Head of caudate nucleus (tissue), 42 donors: ENCODE results near the gene PRKCE.

Source experiments
- DNase-seq, 42 donors: peaks; one replicate each; pipeline versions ENCODE4 v3.0.0 to v3.0.0-alpha.2; 2020 to 2021; ENCODE audit warnings: mixed read lengths in 7 of 42
- intact Hi-C: fragments of 100-400 bp; cut with DNase I; formaldehyde crosslinking; loops from one replicate; pipeline ENCODE4 v1.15.0; 2022

Gene PRKCE

GRCh38 chr2:45782986-45783385, 131.5 kb downstream of the PRKCE start:
- intact Hi-C loops: no loop called here
- peak in 32 of 42 donors; percentile 13 to 74 (median 40) for DNase-seq

DNA sequence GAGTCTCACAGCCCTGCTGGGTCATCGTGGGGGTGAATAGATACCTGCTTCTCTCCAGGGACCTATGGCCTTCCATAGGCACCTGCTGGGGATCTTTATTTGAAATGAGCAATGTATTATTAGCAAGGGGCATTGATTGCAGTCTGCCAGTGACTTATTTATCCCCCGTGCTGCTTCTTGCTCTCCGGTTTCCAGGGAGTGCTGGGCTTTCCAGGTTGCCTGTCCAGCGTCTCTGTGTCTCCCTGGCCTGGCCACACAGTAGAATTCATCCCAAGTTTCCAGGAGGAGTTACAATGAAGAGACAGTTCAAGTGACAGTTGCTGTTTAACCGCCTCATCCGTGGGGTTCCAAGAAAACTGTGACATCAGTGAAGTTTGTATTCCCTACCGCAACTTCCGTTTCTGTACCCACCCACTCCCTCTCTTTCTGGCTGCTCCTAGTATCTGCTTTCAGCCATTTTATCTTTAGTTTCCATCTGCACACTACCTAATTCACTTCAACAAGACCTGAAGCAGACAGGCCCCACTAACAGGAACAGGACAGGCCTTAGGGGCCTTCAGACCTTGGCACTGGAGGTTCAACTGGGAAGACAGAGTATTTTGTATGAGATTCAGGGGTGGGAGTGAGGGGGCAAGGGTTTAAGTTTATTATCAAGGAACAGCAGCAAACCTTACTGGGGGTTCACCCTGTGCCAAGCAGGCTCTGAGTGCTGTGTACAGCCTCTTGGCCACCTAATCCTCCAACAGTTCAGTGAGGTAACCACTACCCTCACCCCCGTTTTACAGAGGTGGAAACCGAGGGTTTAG, 134.8 kb downstream of the PRKCE start:
- intact Hi-C loops: no loop called here

DNA sequence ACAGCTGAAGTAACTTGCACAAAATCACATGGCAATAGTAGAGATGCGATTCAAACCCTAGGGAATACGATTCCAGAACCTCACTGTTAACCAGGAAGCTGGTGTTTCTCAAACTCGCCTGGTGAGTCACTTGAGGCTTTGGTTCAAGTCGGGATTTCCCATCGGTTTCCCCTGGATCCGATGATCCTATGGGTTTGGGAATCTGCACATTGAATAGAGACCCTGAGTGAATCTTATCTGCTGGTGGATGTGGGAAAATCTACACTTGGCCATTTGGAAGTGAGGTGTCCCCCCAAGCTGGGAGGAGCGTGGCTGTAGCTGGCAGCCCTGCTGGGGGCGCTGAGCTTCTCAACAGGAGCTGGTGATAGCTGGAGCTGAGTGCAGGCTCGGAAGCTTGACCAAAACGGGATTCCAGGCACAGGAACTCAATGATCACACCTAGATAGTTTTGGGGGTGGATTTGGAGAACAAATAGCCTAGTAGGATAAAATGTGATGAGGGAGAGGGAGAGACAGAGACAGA, 135.4 kb downstream of the PRKCE start:
- intact Hi-C loops: no loop called here

More for the DNA sequence above, 134.8 kb downstream of the PRKCE start:
- peak in 1 of 42 donors; percentile 12 for DNase-seq

DNA sequence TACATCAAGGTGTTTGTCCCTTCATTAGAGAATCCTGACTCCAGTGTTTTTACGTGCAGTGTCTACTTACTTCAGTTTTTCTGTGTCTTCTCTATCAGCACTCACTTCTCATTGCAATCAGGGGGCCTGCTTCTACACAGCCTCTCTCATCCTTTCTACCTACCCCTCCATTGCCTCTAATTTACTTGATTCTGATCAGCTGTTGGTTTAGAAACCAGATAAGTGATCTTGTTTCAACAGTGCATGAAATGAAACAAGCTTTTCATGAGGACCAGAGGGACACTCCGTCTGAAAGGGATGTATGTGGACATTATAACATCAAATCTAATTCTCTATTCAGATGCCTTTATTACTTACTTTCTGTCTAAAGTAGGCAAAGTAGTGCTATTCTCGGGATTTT, 136.9 kb downstream of the PRKCE start:
- no peak for DNase-seq

More for the DNA sequence above, 135.4 kb downstream of the PRKCE start:
- DNase-seq: no peak

GRCh38 chr2:45789317-45789716, 137.8 kb downstream of the PRKCE start:
- intact Hi-C loops: no loop called here
- no peak for DNase-seq

More for the DNA sequence above, 136.9 kb downstream of the PRKCE start:
- intact Hi-C loops: no loop called here

DNA sequence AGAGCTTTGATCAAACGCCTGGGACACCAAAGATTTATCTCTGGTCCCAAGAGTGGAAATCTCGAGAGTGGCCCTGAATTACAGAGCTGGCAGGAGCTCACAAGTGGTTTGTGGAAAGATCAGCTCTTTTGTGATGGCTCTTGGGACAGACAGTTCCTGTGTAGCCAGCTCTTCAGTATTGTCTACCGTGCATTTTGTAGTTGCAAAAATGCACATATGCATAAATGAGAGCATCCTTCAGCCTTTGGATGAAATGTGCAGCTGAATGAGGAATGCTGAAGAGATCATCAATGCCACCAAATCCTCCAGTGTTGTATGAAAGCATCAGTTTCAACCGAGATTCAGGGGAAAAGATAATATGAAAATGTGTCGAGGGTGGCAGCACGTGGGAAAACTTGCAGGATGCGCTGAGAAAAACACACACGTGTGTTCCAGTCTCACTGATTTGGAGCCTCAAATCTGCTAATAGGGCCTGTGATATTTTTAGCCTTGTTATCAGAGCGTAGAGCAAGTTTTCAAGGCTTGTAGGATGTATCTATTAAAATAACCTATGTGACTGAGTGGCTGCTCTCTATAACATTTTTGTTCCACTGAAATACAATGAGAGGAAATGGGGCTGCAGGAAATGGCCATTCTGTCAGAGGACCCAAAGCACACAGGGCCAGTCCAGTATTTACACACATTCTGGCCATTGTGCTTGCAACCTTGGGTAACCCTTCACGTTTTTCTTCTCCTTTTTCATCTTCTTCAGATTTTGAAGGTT, 138.7 kb downstream of the PRKCE start:
- peak in 7 of 42 donors; percentile 19 to 52 (median 28) for DNase-seq
- intact Hi-C loops: loop anchor here (5.0 kb wide), 1 partner anchor 52 kb away; no protein-coding TSS in a partner anchor

DNA sequence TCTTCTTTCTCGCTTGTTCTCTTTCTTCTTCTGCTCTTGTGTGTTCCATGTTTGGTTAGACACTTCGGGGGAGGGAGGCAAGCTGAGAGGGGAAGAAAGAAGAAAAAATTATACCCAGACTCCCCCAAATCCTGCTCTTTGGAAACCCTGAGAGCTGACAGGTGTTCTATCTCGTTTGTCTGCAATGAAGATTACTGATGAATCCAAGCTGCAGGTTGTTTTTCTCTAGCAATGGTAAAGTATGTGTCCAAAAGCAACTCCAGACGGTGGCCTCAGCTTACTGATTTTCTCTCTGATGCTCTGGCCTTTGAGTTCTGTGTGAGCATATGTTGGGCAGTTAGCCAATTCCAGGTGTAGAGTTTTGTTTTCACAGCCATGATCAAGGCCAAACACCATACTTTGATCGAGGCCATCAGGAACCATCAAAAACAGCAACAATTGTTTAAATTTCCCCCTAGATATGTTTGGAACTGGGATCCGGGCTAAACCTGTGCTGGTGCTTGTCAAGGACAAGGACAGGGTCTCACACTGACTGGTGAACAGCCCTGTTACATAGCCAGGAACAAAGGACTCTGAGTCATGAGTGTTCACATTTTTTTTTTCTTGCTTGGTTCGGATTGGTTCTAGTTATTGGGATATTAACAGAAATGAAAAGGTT, 142.0 kb downstream of the PRKCE start:
- intact Hi-C loops: loop anchor here (5.0 kb wide), 1 partner anchor 49 kb away; no protein-coding TSS in a partner anchor
- no peak for DNase-seq

GRCh38 chr2:45794134-45794617, 142.7 kb downstream of the PRKCE start:
- DNase-seq: no peak
- intact Hi-C loops: loop anchor here (5.0 kb wide), 1 partner anchor 48 kb away; no protein-coding TSS in a partner anchor

GRCh38 chr2:45796500-45796899, 145.0 kb downstream of the PRKCE start:
- intact Hi-C loops: no loop called here

DNA sequence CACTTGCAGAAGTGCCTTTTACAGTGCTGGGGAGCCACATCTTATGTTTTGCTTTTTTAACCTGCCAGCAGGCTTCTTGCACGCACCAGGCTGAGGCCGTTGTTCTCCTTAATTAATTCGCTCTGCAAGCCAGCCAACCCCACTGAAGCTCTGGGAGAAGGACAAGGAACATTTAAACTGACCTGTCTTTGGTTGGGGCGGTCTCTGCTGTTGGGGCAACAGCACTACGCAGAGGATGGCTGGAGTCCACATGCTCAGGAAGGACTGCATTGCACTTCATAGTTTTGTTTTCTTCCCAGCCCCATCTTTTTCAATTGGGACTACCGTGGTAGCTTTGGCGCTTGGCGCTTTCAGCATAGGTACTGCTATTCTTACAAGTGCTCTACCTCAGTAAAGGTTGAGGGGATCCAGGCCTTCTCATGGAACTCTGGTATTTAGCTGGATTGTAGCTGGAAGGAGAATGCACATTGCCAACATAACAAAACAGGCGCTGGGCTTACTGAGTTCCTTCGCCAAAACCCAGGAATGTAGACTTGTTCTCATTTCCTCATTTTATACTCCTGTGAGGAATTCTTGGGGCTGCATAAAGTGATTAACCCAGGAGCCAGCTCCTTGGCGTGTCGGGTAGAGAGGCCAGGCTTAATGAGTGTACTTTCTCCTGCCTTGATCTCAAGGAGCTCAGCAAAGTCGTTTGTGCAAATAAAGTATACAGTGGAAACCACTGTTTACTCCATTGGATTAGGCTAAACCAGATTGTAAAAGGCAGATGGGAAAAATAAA, 146.2 kb downstream of the PRKCE start:
- intact Hi-C loops: no loop called here
- DNase-seq: no peak

More at GRCh38 chr2:45796500-45796899, 145.0 kb downstream of the PRKCE start:
- DNase-seq: no peak

DNA sequence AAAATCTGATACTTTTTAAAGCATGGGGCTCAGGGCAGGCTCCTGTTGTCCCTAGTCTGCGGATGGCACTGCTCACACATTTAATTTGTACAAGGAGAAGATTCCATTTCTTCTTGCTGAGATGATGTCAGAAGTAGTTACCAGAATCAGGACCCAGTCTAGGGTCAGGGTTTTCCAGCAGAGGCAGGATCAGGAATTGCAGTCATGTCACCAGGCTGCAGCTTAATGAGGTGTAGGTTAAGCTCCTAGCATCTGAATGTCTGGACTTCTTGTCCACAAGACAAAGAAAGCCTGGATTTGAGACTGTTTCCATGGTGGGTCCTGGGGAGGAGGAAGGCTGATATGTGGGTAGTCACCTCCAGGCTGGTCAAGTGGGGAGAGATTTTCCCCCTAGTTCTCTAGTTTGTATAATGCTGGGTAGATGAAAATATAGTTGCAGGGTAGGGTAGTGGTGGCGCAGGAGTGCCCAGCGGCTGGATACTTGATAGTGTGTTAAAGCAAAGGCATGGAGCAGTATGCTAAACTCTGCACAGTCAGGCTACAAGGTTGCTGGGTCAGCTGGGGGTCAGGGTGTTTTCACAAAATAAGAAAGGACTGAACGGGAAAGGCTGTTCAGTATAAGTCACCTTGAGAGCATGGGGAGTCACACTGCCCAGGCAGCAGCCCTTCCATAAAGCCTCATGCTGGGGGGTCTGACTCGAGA, 148.4 kb downstream of the PRKCE start:
- DNase-seq: no peak
- intact Hi-C loops: no loop called here

DNA sequence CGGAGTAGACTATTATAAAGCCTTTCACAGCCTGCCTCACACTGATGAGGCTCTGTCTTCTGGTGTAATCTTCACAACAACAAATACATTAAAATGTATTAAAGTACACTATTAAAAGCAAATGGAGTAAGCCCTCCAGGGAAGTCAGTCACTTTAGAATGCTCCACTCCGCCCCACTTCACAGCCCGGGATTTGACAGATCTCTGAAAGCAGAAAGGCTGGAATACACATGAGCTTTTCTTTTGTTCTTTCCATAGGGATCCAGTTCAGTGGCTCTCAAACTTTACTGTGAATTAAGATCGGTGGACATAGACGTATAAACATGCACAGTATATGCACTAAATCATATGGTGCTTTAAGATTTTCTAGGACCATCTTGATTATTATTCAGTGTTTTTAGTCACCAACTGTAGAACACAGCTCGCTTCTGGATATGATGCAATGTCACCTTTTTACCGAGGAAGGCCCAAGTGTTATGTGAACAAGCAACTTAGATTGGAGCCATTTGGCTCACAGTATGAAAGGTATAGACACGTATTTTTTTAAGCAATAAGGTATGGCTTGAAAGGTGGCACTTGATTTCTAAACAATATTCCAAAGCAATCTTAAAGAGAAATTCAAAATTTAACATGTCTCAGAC, 151.1 kb downstream of the PRKCE start:
- intact Hi-C loops: no loop called here
- no peak for DNase-seq

DNA sequence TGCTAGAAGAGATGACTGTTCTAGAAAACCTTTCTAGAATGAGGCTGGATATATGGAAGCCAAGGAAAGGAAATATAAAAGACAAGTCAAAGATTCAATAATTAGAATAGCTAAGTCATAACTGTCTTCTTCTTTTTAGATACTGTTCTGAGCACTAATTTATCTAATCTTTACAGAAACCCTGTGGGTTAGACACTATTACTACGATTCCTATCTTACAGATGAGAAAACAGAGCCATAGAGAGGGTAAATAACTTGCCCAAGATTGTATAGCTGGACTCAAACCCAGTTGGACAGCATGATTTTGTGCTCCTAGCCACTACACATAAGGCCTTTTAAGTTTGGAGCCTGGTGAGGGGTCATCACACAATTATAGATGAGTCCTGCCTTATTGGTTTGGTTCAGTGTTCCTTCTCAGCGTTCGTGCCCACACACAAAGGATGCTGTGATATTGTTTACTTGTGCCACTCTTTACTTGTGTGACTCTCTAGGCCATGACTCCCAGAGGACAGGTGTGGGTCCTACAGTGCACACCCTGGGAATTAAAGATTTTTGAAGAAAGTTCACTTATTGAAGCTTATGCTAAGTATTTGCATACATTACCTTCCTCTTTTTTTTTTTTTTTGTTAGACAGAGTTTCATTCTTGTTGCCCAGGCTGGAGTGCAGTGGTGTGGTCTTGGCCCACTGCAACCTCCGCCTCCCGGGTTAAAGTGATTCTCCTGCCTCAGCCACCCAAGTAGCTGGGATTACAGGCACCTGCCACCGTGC, 153.7 kb downstream of the PRKCE start:
- DNase-seq: peak in 1 of 42 donors; percentile 7
- intact Hi-C loops: no loop called here

DNA sequence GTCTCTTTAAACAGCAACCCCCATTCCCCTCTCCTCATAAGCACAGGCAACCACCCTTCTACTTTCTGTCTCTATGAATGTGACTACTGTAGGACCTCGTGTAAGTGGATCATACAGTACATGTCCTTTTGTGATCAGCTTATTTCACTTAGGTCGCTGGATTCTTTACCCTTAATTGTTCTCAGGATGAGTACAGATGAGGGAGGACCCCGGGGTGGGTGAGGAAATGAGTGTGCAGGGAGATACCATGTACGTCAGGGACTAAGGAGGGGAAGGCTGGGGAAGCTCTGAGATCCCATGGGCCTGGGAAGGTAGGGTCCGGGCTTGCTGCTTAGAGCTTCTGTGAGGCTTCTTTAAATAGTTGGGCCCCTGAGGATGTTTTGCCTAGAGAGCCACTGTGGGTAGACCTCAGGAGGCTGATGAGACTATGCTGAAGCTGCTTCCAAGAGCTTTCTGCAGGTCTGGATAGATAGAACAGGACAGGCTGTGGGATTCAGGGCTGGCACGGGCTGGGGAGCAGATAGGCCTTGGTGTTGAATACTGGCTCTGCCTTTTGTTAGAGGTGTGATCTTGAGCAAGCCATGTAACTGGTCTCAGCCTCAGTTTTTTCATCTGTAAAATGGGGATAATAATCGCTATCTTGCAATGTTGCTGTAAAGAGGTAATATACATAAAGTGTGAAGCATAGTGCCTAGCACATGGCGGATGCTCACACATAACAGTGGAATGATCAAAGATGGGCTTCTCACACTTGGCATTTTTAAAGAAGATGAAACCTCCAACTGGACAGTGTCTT, 155.3 kb downstream of the PRKCE start:
- intact Hi-C loops: no loop called here
- DNase-seq: no peak

GRCh38 chr2:45808294-45808800, 156.9 kb downstream of the PRKCE start:
- no peak for DNase-seq
- intact Hi-C loops: no loop called here

GRCh38 chr2:45809205-45809604, 157.7 kb downstream of the PRKCE start:
- intact Hi-C loops: no loop called here
- no peak for DNase-seq
